HepG2 (cell line): ENCODE data around the gene FLYWCH1. TPM values are rescaled to one million over a fixed set of nuclear protein-coding genes. Genes with fewer than 3 reads are reported as not detected.

ENCODE experiments used
- ATAD3A ChIP-seq: sonication (generic); formaldehyde crosslinking; IDR thresholded peaks from 2 replicates; pipeline ENCODE4 v1.4.0; 2020; ENCODE audit warnings: missing genetic modification reagents
- CENPT ChIP-seq: sonication (generic); formaldehyde crosslinking; IDR thresholded peaks from 2 replicates; pipeline ENCODE4 v1.8.0; 2022; ENCODE audit warnings: low read depth, mild to moderate bottlenecking, moderate library complexity, missing genetic modification reagents
- EP300 ChIP-seq, 3 experiments: sonication (generic) in 1 of 3; formaldehyde crosslinking in 1 of 3; IDR thresholded peaks; 2 replicates each; pipeline versions ENCODE4 v1.5.1 to v1.6.1; 2011 to 2020; ENCODE audit warnings: low read depth in 2 of 3, low read length in 2 of 3, borderline replicate concordance in 1 of 3, improper control_type of control experiment in 1 of 3, mild to moderate bottlenecking in 1 of 3, missing genetic modification reagents in 1 of 3, moderate library complexity in 1 of 3
- FOSL2 ChIP-seq: sonication (generic); formaldehyde crosslinking; IDR thresholded peaks from 2 replicates; pipeline ENCODE4 v1.4.0; 2020; ENCODE audit warnings: missing genetic modification reagents
- HNF4A ChIP-seq: sonication (generic); formaldehyde crosslinking; IDR thresholded peaks from 2 replicates; pipeline ENCODE4 v1.4.0; 2020; ENCODE audit warnings: missing genetic modification reagents
- IRX3 ChIP-seq: sonication (generic); formaldehyde crosslinking; IDR thresholded peaks from 2 replicates; pipeline ENCODE4 v1.8.1; 2023; ENCODE audit warnings: mild to moderate bottlenecking, low read depth, missing genetic modification reagents, borderline replicate concordance
- PCBP1 ChIP-seq: fragments of 200-400 bp; formaldehyde crosslinking; IDR thresholded peaks from 2 replicates; pipeline ENCODE4 v1.6.1; 2017; ENCODE audit warnings: mild to moderate bottlenecking, low read depth, low read length, borderline replicate concordance
- PHF8 ChIP-seq: sonication (generic); formaldehyde crosslinking; IDR thresholded peaks from 2 replicates; pipeline ENCODE4 v1.5.0; 2020; ENCODE audit warnings: missing genetic modification reagents
- SOX13 ChIP-seq, 3 experiments: fragments of 450-650 bp in 1 of 3; sonication (generic) in 1 of 3; formaldehyde crosslinking in 1 of 3; IDR thresholded peaks in 2 of 3; conservative IDR thresholded peaks in 1 of 3; 2 replicates each; pipeline versions ENCODE4 v1.5.0 to v1.6.1; 2016 to 2020; ENCODE audit warnings: antibody characterized with exemption in 1 of 3, mild to moderate bottlenecking in 1 of 3, missing compliant biosample characterization in 1 of 3, missing genetic modification reagents in 1 of 3, moderate library complexity in 1 of 3
- SP140L ChIP-seq: sonication (generic); formaldehyde crosslinking; IDR thresholded peaks from 2 replicates; pipeline ENCODE4 v1.4.0; 2020; ENCODE audit warnings: missing genetic modification reagents, borderline replicate concordance
- SRF ChIP-seq: IDR thresholded peaks from 2 replicates; pipeline ENCODE4 v1.6.1; 2011; ENCODE audit warnings: mild to moderate bottlenecking, low read depth, low read length, moderate library complexity
- STAG1 ChIP-seq: sonication (generic); formaldehyde crosslinking; IDR thresholded peaks from 2 replicates; pipeline ENCODE4 v1.4.0; 2020; ENCODE audit warnings: missing genetic modification reagents
- SUZ12 ChIP-seq: fragments of 150-350 bp; IDR thresholded peaks from 2 replicates; pipeline ENCODE4 v1.6.1; 2014; ENCODE audit warnings: low read depth, low read length
- ZNF34 ChIP-seq: sonication (generic); formaldehyde crosslinking; IDR thresholded peaks from 2 replicates; pipeline ENCODE4 v1.4.0; 2020; ENCODE audit warnings: mild to moderate bottlenecking, missing genetic modification reagents, borderline replicate concordance
- ZNF343 ChIP-seq: sonication (generic); formaldehyde crosslinking; IDR thresholded peaks from 2 replicates; pipeline ENCODE4 v1.4.0; 2020; ENCODE audit warnings: mild to moderate bottlenecking, missing genetic modification reagents
- ZNF547 ChIP-seq: sonication (generic); formaldehyde crosslinking; IDR thresholded peaks from 2 replicates; pipeline ENCODE4 v1.5.1; 2020; ENCODE audit warnings: mild to moderate bottlenecking, missing genetic modification reagents
- ZNF792 ChIP-seq: IDR thresholded peaks from 2 replicates; pipeline ENCODE4 v1.6.1; 2016
- polyA plus RNA-seq, 8 experiments: library from polyadenylated mRNA; depleted of rRNA in 3 of 8; stranded (reverse) in 7 of 8; unstranded in 1 of 8; fragments of >200 nt; fragmentation: Illumina TruSeq in 4 of 8; extraction: Trizol in 4 of 8; gene quantifications; 2 replicates each; pipeline versions ENCODE4 v1.2.1 to v1.2.3, GENCODE V29; 2011 to 2016; ENCODE audit warnings: low read depth in 4 of 8, missing spikeins in 1 of 8, mixed read lengths in 1 of 8; ENCODE audit not compliant: insufficient read depth in 1 of 8
- total RNA-seq, 5 experiments: library from RNA; depleted of rRNA; stranded (reverse); fragments of >200 nt; fragmentation: Illumina TruSeq; extraction: Trizol; gene quantifications; 2 replicates each; pipeline ENCODE4 v1.2.3, GENCODE V29; 2016; ENCODE audit warnings: low read depth in 1 of 5
- TF ChIP-seq, protein P1 (sequence below): sonication (generic); formaldehyde crosslinking; IDR thresholded peaks from 2 replicates; pipeline ENCODE4 v1.4.0; 2020; ENCODE audit warnings: missing genetic modification reagents
- TF ChIP-seq, protein P2 (sequence below): fragments of 450-650 bp; IDR thresholded peaks from 2 replicates; pipeline ENCODE4 v1.6.1; 2016
- TF ChIP-seq, protein P3 (sequence below): sonication (generic); formaldehyde crosslinking; IDR thresholded peaks from 2 replicates; pipeline ENCODE4 v1.5.0; 2020; ENCODE audit warnings: missing genetic modification reagents, mild to moderate bottlenecking, borderline replicate concordance
- TF ChIP-seq, protein P4 (sequence below): sonication (generic); formaldehyde crosslinking; IDR thresholded peaks from 2 replicates; pipeline ENCODE4 v1.4.0; 2020; ENCODE audit warnings: missing genetic modification reagents, mild to moderate bottlenecking, borderline replicate concordance
- TF ChIP-seq, protein P5 (sequence below): IDR thresholded peaks from 2 replicates; pipeline ENCODE4 v1.6.1; 2016; ENCODE audit warnings: missing genetic modification reagents, missing compliant biosample characterization
- TF ChIP-seq, protein P6 (sequence below): IDR thresholded peaks from 2 replicates; pipeline ENCODE4 v1.6.1; 2012; ENCODE audit warnings: inconsistent platforms

The FLYWCH1 gene
- total and polyA plus RNA-seq, 2 of the 13 experiments (the other 11 are each of a cell fraction or from before 2014, with no cell fraction given): 7.3 to 12.4 TPM

DNA sequence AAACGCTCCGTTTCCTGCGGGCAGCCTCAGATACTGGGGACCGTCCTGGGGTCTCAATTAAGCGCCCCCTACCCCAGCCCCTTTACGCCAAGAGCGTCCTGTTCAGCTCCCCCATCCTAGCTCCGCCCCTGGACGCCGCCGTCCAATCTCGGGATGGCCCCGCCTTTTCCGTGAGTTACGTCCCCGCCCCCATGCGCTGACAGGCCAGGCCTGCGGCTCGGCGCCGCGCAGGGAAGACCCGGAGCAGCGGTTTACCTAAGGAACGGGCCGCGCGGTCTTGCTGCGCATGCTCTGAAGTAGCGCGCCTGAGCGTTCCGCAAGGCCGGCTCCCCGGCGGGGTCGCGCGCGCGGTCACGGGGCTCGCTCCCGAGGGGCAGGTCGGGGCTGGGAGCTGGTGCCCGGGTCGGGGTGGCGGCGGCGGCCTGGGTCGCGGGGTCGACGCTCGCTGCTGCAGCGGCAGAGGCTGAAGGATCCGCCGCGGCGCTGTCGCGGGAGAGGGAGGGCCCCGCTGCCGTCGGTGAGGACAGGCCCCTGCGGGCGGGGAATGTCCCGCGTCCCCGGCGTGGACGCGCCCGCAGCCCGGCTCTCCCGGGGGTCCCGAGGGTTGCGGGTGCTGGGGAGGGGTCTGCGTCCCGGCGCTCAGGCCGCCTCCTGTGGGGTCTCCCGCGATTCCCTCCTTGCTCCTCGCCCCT, at the start of gene FLYWCH1 (continued):
- no peak for TF ChIP-seq CENPT (CRISPR knock-in tag)
- TF ChIP-seq, protein P1, sequence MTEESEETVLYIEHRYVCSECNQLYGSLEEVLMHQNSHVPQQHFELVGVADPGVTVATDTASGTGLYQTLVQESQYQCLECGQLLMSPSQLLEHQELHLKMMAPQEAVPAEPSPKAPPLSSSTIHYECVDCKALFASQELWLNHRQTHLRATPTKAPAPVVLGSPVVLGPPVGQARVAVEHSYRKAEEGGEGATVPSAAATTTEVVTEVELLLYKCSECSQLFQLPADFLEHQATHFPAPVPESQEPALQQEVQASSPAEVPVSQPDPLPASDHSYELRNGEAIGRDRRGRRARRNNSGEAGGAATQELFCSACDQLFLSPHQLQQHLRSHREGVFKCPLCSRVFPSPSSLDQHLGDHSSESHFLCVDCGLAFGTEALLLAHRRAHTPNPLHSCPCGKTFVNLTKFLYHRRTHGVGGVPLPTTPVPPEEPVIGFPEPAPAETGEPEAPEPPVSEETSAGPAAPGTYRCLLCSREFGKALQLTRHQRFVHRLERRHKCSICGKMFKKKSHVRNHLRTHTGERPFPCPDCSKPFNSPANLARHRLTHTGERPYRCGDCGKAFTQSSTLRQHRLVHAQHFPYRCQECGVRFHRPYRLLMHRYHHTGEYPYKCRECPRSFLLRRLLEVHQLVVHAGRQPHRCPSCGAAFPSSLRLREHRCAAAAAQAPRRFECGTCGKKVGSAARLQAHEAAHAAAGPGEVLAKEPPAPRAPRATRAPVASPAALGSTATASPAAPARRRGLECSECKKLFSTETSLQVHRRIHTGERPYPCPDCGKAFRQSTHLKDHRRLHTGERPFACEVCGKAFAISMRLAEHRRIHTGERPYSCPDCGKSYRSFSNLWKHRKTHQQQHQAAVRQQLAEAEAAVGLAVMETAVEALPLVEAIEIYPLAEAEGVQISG: peak; percentile 52; the same call in 1 of the 2 replicates
- TF ChIP-seq FOSL2 (CRISPR knock-in tag): peak; percentile 32; the same call in 1 of the 2 replicates
- TF ChIP-seq, protein P2, sequence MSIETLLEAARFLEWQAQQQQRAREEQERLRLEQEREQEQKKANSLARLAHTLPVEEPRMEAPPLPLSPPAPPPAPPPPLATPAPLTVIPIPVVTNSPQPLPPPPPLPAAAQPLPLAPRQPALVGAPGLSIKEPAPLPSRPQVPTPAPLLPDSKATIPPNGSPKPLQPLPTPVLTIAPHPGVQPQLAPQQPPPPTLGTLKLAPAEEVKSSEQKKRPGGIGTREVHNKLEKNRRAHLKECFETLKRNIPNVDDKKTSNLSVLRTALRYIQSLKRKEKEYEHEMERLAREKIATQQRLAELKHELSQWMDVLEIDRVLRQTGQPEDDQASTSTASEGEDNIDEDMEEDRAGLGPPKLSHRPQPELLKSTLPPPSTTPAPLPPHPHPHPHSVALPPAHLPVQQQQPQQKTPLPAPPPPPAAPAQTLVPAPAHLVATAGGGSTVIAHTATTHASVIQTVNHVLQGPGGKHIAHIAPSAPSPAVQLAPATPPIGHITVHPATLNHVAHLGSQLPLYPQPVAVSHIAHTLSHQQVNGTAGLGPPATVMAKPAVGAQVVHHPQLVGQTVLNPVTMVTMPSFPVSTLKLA: no peak
- TF ChIP-seq ZNF34: 0 out of 2 replicates have a peak, but pooled peaks have one; percentile 36
- TF ChIP-seq SOX13 (IDR thresholded peaks at IDR 0.05): no peak
- no peak for TF ChIP-seq SOX13 (CRISPR knock-in tag; conservative IDR thresholded peaks at IDR 0.05 in 1 of 2, IDR thresholded peaks at IDR 0.05 in 1 of 2)
- no peak for TF ChIP-seq ZNF792
- TF ChIP-seq, protein P3, sequence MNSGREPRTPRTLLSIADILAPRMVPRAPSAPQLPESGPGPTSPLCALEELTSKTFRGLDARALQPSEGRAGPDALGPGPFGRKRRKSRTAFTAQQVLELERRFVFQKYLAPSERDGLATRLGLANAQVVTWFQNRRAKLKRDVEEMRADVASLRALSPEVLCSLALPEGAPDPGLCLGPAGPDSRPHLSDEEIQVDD: no peak
- no peak for TF ChIP-seq IRX3 (CRISPR knock-in tag)
- peak; percentile 58 for TF ChIP-seq PHF8 (CRISPR knock-in tag)
- TF ChIP-seq, protein P4, sequence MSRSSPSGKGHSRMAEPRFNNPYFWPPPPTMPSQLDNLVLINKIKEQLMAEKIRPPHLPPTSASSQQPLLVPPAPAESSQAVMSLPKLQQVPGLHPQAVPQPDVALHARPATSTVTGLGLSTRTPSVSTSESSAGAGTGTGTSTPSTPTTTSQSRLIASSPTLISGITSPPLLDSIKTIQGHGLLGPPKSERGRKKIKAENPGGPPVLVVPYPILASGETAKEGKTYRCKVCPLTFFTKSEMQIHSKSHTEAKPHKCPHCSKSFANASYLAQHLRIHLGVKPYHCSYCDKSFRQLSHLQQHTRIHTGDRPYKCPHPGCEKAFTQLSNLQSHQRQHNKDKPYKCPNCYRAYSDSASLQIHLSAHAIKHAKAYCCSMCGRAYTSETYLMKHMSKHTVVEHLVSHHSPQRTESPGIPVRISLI (CRISPR knock-in tag): no peak
- TF ChIP-seq EP300 (IDR thresholded peaks at IDR 0.05; ENCODE audit: low read depth in 2 of 2, low read length in 2 of 2): peak in 1 of 2 experiments; percentile 15; a peak in 1 of 4 replicates
- no peak; the same call in 1 of the 2 replicates for TF ChIP-seq EP300 (CRISPR knock-in tag; IDR thresholded peaks at IDR 0.05; ENCODE audit: borderline replicate concordance)
- no peak for TF ChIP-seq HNF4A
- no peak for TF ChIP-seq STAG1 (CRISPR knock-in tag)
- TF ChIP-seq SUZ12: no peak
- no peak for TF ChIP-seq SRF
- TF ChIP-seq PCBP1: no peak
- no peak for TF ChIP-seq SP140L
- TF ChIP-seq, protein P5, sequence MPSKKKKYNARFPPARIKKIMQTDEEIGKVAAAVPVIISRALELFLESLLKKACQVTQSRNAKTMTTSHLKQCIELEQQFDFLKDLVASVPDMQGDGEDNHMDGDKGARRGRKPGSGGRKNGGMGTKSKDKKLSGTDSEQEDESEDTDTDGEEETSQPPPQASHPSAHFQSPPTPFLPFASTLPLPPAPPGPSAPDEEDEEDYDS: peak; percentile 73
- TF ChIP-seq ATAD3A (CRISPR knock-in tag): no peak
- TF ChIP-seq, protein P6, sequence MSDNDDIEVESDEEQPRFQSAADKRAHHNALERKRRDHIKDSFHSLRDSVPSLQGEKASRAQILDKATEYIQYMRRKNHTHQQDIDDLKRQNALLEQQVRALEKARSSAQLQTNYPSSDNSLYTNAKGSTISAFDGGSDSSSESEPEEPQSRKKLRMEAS: peak; percentile 59
- TF ChIP-seq ZNF343: no peak
- peak; percentile 60; the same call in 1 of the 2 replicates for TF ChIP-seq ZNF547 (CRISPR knock-in tag)
